Activated CD4-positive, alpha-beta memory T cell treated with anti-CD3 and anti-CD28 coated beads for 36 hours (primary cell): ENCODE measurements around the gene PER1. TPM values are rescaled to one million over a fixed set of nuclear protein-coding genes. Genes with fewer than 3 reads are reported as not detected.

Experiments
- CTCF ChIA-PET: fragments of 350-600 bp; sonication (Branson Sonifier 250); formaldehyde crosslinking; loops from one replicate; lab custom pipeline; 2021; ENCODE audit warnings: antibody characterized with exemption, inconsistent platforms; lab: Charles Lee
- POLR2A ChIA-PET: fragments of 350-600 bp; sonication (Branson Sonifier 250); formaldehyde crosslinking; loops from one replicate; lab custom pipeline; 2021; ENCODE audit warnings: antibody characterized with exemption; lab: Charles Lee
- DNase-seq: peaks from one replicate; pipeline ENCODE4 v3.0.0-alpha.2; 2020
- H3K27ac Mint-ChIP-seq: one replicate; pipeline ENCODE4 v1.8.0; 2021; ENCODE audit warnings: mixed read lengths
- H3K27me3 Mint-ChIP-seq: one replicate; pipeline ENCODE4 v1.8.0; 2021; ENCODE audit warnings: mixed read lengths
- H3K36me3 Mint-ChIP-seq: one replicate; pipeline ENCODE4 v1.8.0; 2021; ENCODE audit warnings: mixed read lengths
- H3K4me1 Mint-ChIP-seq: one replicate; pipeline ENCODE4 v1.8.0; 2021; ENCODE audit warnings: low read depth, mixed read lengths
- H3K4me3 Mint-ChIP-seq: one replicate; pipeline ENCODE4 v1.8.0; 2021; ENCODE audit warnings: mild to moderate bottlenecking, mixed read lengths
- H3K9me3 Mint-ChIP-seq: one replicate; pipeline ENCODE4 v1.8.0; 2021; ENCODE audit warnings: mixed read lengths
- intact Hi-C: fragments of 100-400 bp; cut with micrococcal nuclease; formaldehyde crosslinking; loops from one replicate; pipeline ENCODE4 v1.15.1; 2023
- total RNA-seq, 2 experiments: library from RNA; stranded (reverse); gene quantifications; one replicate each; pipeline ENCODE4 v1.2.3, GENCODE V29; 2021

Gene PER1
- total RNA-seq, 2 experiments from 2014 or later = 48.9 to 56.3 TPM

DNA sequence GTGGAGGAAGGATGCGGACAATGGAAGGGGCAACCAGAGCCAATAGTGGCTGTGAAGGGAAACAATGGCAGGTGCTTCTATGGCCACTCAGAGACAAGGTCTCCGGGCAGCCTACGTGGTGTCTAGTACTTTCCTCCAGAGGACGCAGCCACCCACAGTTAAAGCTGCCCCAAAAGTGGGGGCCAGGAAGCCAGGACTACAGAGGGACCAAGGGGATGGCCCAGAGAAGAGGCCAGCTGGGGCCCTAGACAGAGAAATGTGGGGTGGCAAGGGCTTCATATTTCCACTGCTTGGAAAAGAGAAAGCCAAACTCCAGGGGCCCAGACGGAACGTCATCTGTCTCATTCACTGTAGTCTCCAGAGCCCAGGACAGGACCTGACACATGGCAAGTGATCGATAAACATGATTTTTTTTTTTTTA is 837 bp upstream of the PER1 start:
- Mint-ChIP-seq H3K27ac (no peak overlapping the region), H3K36me3 (peaks cover 5% of the 10 kb centered on the region), H3K4me3 (peak overlapping the region; percentile 62), H3K4me1 (peaks cover 35% of the 10 kb centered on the region), H3K27me3 (no peaks in the 10 kb centered on the region), H3K9me3 (no peaks in the 10 kb centered on the region)
- ChIA-PET POLR2A (interaction anchor here (1.1 to 5.3 kb wide), 5 partner anchors 10 to 466 kb away, joined by 3 to 95 read pairs (median 16); partner anchors contain the start of gene TP53), CTCF (interaction anchor here (1.0 to 2.2 kb wide), 3 partner anchors 14 to 79 kb away, joined by 3 to 12 read pairs (median 4); no protein-coding TSS in a partner anchor)
- intact Hi-C loops = no loop called here
- no peak for DNase-seq

DNA sequence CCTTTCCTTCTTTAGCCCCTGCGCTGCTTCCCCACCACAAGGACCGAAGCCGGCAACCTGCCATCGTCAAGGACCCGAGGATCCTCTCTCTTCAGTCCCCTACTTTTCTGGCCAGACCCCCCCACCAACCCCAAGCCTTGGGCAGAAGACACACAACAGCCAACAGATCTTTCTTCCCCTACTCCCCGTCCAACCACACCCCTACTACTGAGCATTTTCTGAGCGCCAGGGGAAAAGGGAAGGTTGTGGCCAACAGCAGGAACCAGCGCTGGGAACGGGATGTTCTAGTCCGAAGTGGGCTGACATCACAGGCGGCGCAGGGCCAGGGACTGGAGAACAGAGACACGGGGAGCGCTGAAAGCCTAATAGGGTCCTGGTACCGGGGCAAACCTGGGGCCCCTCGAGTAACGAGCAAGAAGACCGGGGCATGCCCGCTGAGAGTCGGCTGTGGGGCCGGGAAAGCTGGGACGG is 528 bp downstream of the PER1 start:
- DNase-seq = peak; percentile 46

DNA sequence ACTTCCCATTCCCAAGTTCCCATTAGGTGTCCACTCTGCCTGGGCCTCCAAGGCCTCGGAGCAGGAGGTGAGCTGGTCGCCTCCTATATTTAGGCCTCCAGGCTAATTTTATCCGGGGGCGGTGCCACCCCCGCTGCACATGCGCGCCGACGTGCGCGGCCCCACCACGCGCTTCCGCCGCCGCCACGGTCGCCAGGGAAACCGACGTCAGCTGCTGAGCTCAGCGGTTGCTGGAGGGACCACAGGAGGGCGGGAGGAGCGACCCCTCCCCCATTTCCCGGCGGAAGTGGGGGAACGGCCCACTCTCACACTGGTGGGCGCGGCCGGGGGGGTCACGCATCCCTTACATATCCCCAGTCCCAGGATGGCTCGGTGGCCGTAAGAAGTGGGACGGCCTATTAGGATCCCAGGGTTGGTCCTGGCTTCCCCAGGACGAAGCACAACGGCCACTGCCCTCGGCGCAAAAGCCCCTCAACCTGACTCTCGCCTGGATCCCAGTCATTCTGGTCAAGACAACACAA is 1.0 kb downstream of the PER1 start:
- Mint-ChIP-seq H3K36me3 (peaks cover 19% of the 10 kb centered on the region), H3K27me3 (no peaks in the 10 kb centered on the region), H3K27ac (no peak overlapping the region), H3K4me3 (peak overlapping the region; percentile 83), H3K9me3 (no peaks in the 10 kb centered on the region), H3K4me1 (peaks cover 35% of the 10 kb centered on the region)
- intact Hi-C loops = loop anchor here (1.0 kb wide), 1 partner anchor 12 kb away; no protein-coding TSS in a partner anchor
- CTCF ChIA-PET = interaction anchor here (1.0 to 1.9 kb wide), 6 partner anchors 10 to 150 kb away, joined by 3 to 12 read pairs (median 5); no protein-coding TSS in a partner anchor
- peak; percentile 92 for DNase-seq
- POLR2A ChIA-PET = interaction anchor here (0.8 to 5.3 kb wide), 4 partner anchors 11 to 72 kb away, joined by 3 to 34 read pairs (median 14); no protein-coding TSS in a partner anchor

More for the DNA sequence above, 528 bp downstream of the PER1 start:
- intact Hi-C loops = loop anchor here (1.0 kb wide), 2 partner anchors 12 to 26 kb away; no protein-coding TSS in a partner anchor
- Mint-ChIP-seq H3K27me3 (no peaks in the 10 kb centered on the region), H3K4me1 (peaks cover 35% of the 10 kb centered on the region), H3K27ac (no peak overlapping the region), H3K36me3 (peaks cover 14% of the 10 kb centered on the region), H3K4me3 (peak overlapping the region; percentile 83), H3K9me3 (no peaks in the 10 kb centered on the region)
- CTCF ChIA-PET = interaction anchor here (1.0 to 1.9 kb wide), 6 partner anchors 9 to 634 kb away, joined by 3 to 12 read pairs (median 5); no protein-coding TSS in a partner anchor
- POLR2A ChIA-PET = interaction anchor here (0.8 to 5.3 kb wide), 6 partner anchors 8 to 72 kb away, joined by 3 to 34 read pairs (median 3); no protein-coding TSS in a partner anchor

DNA sequence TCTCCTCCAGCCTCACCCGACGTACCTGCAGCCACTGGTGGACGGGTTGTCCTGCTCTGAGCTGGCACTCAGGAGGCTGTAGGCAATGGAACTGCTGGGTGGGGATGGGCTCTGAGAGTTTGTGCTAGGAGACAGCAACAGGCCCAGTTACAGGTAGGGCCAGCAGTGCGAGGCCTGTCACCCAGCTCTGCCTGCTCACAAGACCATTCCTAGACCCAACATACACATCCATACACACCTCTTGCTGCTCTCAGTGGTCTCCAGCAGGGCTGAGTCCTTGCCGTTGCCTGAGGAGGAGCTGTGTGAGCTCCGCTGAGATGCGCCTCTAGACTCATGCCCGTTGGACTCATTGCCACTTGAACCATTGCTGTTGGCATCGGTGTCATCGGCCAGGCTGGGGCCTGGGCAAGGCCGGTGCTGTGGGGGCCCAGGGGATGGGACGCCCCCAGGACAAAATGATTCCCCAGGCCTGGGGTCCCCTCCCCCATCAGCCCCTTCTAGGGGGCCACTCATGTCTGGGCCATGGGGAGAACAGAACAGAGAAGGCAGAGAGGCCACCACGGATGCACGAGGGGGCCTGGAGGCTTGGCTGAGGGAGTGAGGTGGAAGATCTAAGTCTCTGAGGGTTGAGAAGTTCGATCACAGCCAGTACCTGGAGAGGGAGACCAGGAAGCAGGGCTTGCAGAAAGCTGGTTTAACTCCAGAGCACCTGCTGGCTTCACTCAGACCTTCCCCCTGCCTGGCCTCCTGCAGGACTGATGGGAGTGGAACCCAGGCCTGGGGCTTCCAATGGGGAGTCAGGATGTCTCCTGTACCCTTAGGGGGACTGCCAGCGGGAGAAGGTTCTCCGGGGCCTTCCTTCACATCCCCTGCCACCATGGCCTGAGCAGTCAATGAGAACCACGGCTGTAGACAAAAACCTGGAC is 1.7 kb downstream of the PER1 start:
- H3K4me1 Mint-ChIP-seq = peaks cover 33% of the 10 kb centered on the region
- no peak for DNase-seq
- H3K4me3 Mint-ChIP-seq = peak overlapping the region; percentile 83
- no peaks in the 10 kb centered on the region for H3K9me3 Mint-ChIP-seq
- intact Hi-C loops = loop anchor here (1.0 kb wide), 1 partner anchor 11 kb away; no protein-coding TSS in a partner anchor
- H3K36me3 Mint-ChIP-seq = peaks cover 25% of the 10 kb centered on the region
- no peak overlapping the region for H3K27ac Mint-ChIP-seq
- POLR2A ChIA-PET = interaction anchor here (1.1 to 5.3 kb wide), 3 partner anchors 10 to 26 kb away, joined by 3 to 34 read pairs (median 25); partner anchors contain the start of gene HES7
- no peaks in the 10 kb centered on the region for H3K27me3 Mint-ChIP-seq
- CTCF ChIA-PET = interaction anchor here (1.0 to 1.9 kb wide), 8 partner anchors 8 to 151 kb away, joined by 3 to 12 read pairs (median 4); no protein-coding TSS in a partner anchor

DNA sequence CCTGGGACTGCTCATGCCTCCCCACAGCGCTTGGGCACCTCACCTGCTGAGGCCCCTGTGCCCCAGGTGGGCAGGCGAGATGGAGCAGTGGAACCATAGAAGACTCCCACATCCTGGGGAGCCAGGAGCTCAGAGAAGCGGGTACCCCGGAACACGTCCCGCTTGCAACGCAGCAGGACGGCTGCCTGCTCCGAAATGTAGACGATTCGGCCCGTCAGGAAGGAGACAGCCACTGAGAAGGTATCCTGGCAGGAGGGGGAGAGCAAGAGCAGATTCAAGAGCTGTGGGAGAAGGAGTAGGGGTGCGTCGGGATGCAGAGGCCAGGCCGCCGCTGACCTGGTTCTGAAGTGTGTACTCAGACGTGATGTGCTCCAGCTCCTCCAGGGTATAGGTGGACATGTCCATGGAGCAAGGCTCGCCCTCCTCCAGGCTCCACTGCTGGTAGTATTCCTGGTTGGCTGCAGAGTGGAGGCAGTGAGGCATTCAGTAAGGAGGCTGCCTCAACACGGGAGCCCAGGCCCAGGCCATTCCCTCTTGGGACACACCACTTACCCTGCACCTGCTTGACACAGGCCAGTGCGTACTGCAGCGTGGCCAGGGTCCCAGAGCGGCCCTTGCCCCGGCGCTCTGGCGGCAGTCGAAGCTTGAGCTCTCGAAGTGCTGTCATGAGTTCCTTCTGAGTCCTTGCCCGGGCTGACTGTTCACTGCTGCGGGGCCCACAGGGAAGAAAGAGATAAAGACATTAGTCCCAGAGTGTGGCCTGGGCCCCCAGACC is 2.6 kb downstream of the PER1 start:
- ChIA-PET POLR2A (interaction anchor here (0.6 to 5.3 kb wide), 4 partner anchors 9 to 45 kb away, joined by 3 to 34 read pairs (median 3); partner anchors contain the start of gene HES7), CTCF (interaction anchor here (1.0 to 1.4 kb wide), 3 partner anchors 9 to 39 kb away, joined by 3 to 4 read pairs (median 4); no protein-coding TSS in a partner anchor)
- H3K4me3 Mint-ChIP-seq = no peak overlapping the region
- no peak overlapping the region for H3K27ac Mint-ChIP-seq
- H3K27me3 Mint-ChIP-seq = no peaks in the 10 kb centered on the region
- peaks cover 26% of the 10 kb centered on the region for H3K36me3 Mint-ChIP-seq
- H3K9me3 Mint-ChIP-seq = no peaks in the 10 kb centered on the region
- no peak for DNase-seq
- peaks cover 25% of the 10 kb centered on the region for H3K4me1 Mint-ChIP-seq
- intact Hi-C loops = no loop called here

DNA sequence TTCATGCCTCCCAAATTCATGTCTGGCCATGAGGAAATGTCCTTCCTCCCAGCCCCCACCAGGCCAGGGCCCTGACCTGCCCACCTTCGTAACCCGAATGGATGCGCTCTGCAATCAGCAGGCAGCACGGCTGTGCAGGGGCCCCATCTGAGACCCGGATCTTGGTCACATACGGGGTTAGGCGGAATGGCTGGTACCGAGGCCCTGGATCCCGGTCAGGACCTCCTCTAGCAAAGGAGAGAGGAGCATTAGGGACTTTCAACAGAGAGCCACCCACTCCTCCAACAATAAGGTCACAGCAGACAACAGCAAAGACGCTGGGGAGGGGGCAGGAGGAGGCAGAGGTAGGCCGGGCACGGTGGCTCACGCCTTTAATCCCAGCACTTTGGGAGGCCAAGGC is 3.6 kb downstream of the PER1 start:
- no peak overlapping the region for H3K4me3 Mint-ChIP-seq
- ChIA-PET CTCF (interaction anchor here (1.2 kb wide), 1 partner anchor 9 kb away, joined by 5 read pairs; no protein-coding TSS in a partner anchor), POLR2A (no interaction called here)
- no peak overlapping the region for H3K27ac Mint-ChIP-seq
- peaks cover 33% of the 10 kb centered on the region for H3K36me3 Mint-ChIP-seq
- no peaks in the 10 kb centered on the region for H3K9me3 Mint-ChIP-seq
- H3K4me1 Mint-ChIP-seq = peaks cover 16% of the 10 kb centered on the region
- no peaks in the 10 kb centered on the region for H3K27me3 Mint-ChIP-seq
- intact Hi-C loops = no loop called here
- no peak for DNase-seq

DNA sequence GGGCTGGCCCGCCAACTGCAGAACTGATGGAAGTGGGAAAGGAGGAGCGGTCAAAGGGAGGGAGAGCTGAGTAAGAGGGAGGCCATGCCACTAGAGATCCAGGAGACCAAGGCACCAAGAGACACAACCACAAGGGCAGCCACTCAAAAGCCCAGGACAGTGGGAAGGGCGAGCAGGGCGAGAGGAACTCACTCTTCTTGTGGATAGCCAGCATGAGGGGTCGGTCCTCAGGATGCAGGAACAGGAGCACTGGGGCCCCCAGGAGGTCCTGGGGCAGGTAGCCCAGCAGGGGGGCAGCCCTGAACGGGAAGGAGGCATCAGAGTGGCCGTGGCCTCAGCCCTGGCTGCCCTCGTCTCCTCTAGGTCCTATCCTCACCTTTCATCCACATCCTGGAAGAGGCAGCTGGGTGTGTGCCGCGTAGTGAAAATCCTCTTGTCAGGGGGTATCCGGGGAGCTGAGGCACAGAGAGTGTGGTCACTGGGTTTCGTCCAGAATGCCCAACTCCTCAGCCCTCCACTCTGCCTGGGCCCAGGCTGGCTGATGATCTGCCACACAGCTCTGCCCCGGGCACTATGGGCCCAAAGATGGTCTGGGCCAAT is 4.3 kb downstream of the PER1 start:
- DNase-seq = no peak
- no peak overlapping the region for H3K27ac Mint-ChIP-seq
- CTCF ChIA-PET = interaction anchor here (1.2 kb wide), 1 partner anchor 9 kb away, joined by 5 read pairs; no protein-coding TSS in a partner anchor

DNA sequence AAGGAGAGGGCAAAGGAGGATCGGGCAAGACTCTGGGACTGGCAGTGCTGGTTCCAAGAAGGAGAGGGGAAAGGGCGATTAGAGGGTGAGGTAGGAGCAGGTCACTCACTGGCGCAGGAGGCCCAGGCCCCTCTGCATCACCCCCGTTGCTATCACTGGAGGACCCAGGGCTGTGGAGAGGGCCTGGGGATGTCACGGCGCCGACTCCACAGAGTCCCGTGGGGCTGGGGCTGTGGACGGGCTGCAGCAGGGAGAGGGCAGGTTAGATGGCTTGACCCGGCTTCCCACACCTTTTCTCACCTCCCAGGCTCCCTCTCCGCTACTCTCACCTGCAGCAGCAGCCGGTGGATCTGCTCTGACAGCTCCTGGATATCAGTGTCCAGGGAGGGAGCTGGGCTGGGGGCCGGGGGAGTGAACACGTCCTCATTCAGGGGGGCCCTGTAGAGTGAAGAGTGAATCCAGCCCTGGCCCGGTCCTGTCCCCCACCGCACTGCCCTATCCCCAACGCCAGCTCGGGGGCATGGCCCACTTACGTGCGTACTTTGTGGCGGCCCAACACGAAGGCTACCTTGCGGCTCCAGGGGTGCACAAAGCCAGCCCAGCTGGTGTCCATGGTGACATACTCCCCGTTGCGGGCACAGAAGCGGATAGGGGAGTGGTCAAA is 4.9 kb downstream of the PER1 start:
- Mint-ChIP-seq H3K4me1 (peaks cover 3% of the 10 kb centered on the region), H3K36me3 (peaks cover 36% of the 10 kb centered on the region), H3K9me3 (no peaks in the 10 kb centered on the region), H3K4me3 (no peak overlapping the region), H3K27me3 (no peaks in the 10 kb centered on the region), H3K27ac (no peak overlapping the region)
- intact Hi-C loops = no loop called here
- ChIA-PET CTCF (interaction anchor here (1.2 kb wide), 1 partner anchor 8 kb away, joined by 5 read pairs; no protein-coding TSS in a partner anchor), POLR2A (no interaction called here)
- no peak for DNase-seq

More for the DNA sequence above, 4.3 kb downstream of the PER1 start:
- H3K4me1 Mint-ChIP-seq = peaks cover 9% of the 10 kb centered on the region
- H3K27me3 Mint-ChIP-seq = no peaks in the 10 kb centered on the region
- intact Hi-C loops = no loop called here
- H3K36me3 Mint-ChIP-seq = peaks cover 36% of the 10 kb centered on the region
- H3K9me3 Mint-ChIP-seq = no peaks in the 10 kb centered on the region
- POLR2A ChIA-PET = no interaction called here
- no peak overlapping the region for H3K4me3 Mint-ChIP-seq

DNA sequence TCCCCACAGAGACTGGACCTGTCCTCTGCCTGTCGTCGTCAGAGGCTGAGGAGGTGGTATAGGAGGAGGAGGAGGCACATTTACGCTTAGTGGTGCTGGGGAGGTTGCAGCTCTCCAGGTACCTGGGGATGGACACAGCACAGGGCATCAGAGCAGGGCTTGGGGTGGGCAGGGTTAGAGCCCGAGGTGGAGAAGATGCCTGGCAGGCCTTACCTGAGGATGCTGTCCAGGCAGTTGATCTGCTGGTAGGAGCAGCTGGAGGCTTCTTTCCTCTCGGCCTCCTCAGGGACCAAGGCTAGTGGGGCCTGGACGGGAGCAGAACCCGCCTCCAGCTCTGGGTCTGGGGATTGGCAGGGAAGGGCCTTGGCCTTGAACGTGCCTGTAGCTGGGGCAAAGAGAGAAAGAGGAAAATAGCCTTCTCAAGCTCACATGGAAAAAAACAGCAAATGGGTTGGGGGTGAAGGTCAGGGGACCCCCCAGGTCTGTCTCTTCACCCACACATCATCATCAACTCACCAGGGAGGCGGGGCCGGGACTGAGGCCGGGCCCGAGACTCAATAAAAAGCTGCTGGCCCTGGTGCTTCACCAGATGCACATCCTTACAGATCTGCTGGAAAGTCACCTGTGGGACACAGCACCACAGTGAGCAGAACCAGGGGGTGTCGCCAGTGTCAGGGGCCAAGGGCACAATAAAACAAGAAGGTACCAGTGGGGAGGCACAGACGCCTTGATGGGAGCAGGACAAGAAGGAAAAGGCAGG is 5.6 kb downstream of the PER1 start:
- H3K9me3 Mint-ChIP-seq = no peaks in the 10 kb centered on the region
- H3K4me3 Mint-ChIP-seq = no peak overlapping the region
- H3K27ac Mint-ChIP-seq = no peak overlapping the region
- no peaks in the 10 kb centered on the region for H3K27me3 Mint-ChIP-seq
- ChIA-PET CTCF (interaction anchor here (0.6 kb wide), 1 partner anchor 27 kb away, joined by 3 read pairs; no protein-coding TSS in a partner anchor), POLR2A (no interaction called here)
- peaks cover 3% of the 10 kb centered on the region for H3K4me1 Mint-ChIP-seq
- peaks cover 37% of the 10 kb centered on the region for H3K36me3 Mint-ChIP-seq
- intact Hi-C loops = no loop called here
- DNase-seq = no peak

DNA sequence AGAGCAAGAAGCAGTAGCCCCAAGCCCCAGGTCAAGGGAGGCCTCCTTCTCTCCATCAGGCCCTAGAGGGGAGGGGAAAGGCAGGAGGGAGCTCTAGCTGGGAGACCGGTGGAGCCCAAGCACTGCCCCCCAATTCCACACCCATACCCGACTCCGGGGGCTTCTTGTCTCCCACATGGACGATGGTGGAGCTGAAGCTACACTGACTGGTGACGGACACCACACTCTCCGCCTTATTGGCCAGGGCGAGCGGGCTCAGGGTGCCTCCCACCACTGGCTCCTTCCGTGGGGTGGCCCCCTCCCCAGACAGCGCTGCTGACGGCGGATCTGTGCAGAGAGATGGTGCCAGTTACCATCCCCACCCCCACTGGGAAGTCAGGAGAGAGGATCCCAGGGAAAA is 6.4 kb downstream of the PER1 start:
- no peak for DNase-seq
- no peak overlapping the region for H3K4me3 Mint-ChIP-seq
- peaks cover 3% of the 10 kb centered on the region for H3K4me1 Mint-ChIP-seq
- intact Hi-C loops = no loop called here
- peaks cover 44% of the 10 kb centered on the region for H3K36me3 Mint-ChIP-seq
- no peaks in the 10 kb centered on the region for H3K9me3 Mint-ChIP-seq
- POLR2A ChIA-PET = interaction anchor here (1.4 kb wide), 1 partner anchor 11 kb away, joined by 3 read pairs; no protein-coding TSS in a partner anchor
- CTCF ChIA-PET = no interaction called here
- H3K27me3 Mint-ChIP-seq = no peaks in the 10 kb centered on the region
- no peak overlapping the region for H3K27ac Mint-ChIP-seq
